OCI-LY7 (cell line): ENCODE measurements around the gene PUS7. TPM values are rescaled to one million over a fixed set of nuclear protein-coding genes. Genes with fewer than 3 reads are reported as not detected.
"Not testable (repeated sequence)": the region's sequence is repeated elsewhere in the genome, so short reads cannot be mapped to it uniquely, and the experiment has no call there.

Experiments
- BruUV-seq: library from RNA; stranded (reverse); fragments of 400-500 nt; replicated peaks from 2 replicates; lab custom pipeline; 2021; lab: Mats Ljungman, UMichigan
- CTCF ChIA-PET: fragments of 300-600 bp; sonication (Branson Sonifier 250); formaldehyde crosslinking; loops from one replicate; lab custom pipeline; 2022; ENCODE audit warnings: antibody characterized with exemption; ENCODE audit not compliant: unreplicated experiment; lab: Charles Lee
- POLR2A ChIA-PET: fragments of 300-600 bp; sonication (Branson Sonifier 250); formaldehyde crosslinking; loops from one replicate; lab custom pipeline; 2022; ENCODE audit warnings: antibody characterized with exemption; lab: Charles Lee
- DNase-seq: peaks from one replicate; pipeline ENCODE4 v3.0.0-alpha.2; 2015; ENCODE audit warnings: low spot score
- H2AFZ ChIP-seq: fragments of 200-600 bp; sonication (generic), shearing (Covaris generic); 2 replicates; pipeline ENCODE4 v1.6.1; 2014; ENCODE audit warnings: mild to moderate bottlenecking, antibody characterized with exemption, low read length, moderate library complexity
- H3K27ac ChIP-seq: fragments of 200-600 bp; sonication (generic); 2 replicates; pipeline ENCODE4 v1.5.1; 2014; ENCODE audit warnings: mixed run types, low read depth, mild to moderate bottlenecking, moderate library complexity, low read length, inconsistent platforms; ENCODE audit not compliant: poor library complexity, severe bottlenecking
- H3K36me3 ChIP-seq: fragments of 200-600 bp; sonication (generic); 2 replicates; pipeline ENCODE4 v1.6.1; 2014; ENCODE audit warnings: mild to moderate bottlenecking, antibody characterized with exemption, low read length, moderate library complexity, mixed read lengths; ENCODE audit not compliant: insufficient read depth
- H3K4me1 ChIP-seq: fragments of 200-600 bp; sonication (generic); 2 replicates; pipeline ENCODE4 v1.5.1; 2014; ENCODE audit warnings: mild to moderate bottlenecking, low read length; ENCODE audit not compliant: insufficient read depth, poor library complexity, severe bottlenecking
- H3K4me2 ChIP-seq: fragments of 200-600 bp; sonication (generic); 2 replicates; pipeline ENCODE4 v1.6.1; 2014; ENCODE audit warnings: mild to moderate bottlenecking, low read length
- H3K4me3 ChIP-seq: fragments of 200-600 bp; sonication (generic); 2 replicates; pipeline ENCODE4 v1.5.1; 2014; ENCODE audit warnings: mild to moderate bottlenecking, low read depth, low read length; ENCODE audit not compliant: poor library complexity, severe bottlenecking
- H3K79me2 ChIP-seq: fragments of 200-600 bp; sonication (generic); 2 replicates; pipeline ENCODE4 v1.6.1; 2016; ENCODE audit warnings: low read depth, mild to moderate bottlenecking, low read length, moderate library complexity, mixed read lengths; ENCODE audit not compliant: insufficient read depth
- H3K9me2 ChIP-seq: fragments of 200-600 bp; sonication (generic); 2 replicates; pipeline ENCODE4 v1.6.1; 2016; ENCODE audit warnings: mild to moderate bottlenecking, low read length, mixed read lengths; ENCODE audit not compliant: insufficient read depth
- H3K9me3 ChIP-seq: fragments of 200-600 bp; sonication (generic); 2 replicates; pipeline ENCODE4 v1.6.1; 2014; ENCODE audit warnings: mild to moderate bottlenecking, mixed run types, low read length, mixed read lengths
- H4K20me1 ChIP-seq: fragments of 200-600 bp; sonication (generic); 2 replicates; pipeline ENCODE4 v1.6.1; 2014; ENCODE audit warnings: mild to moderate bottlenecking, antibody characterized with exemption, low read length, moderate library complexity, mixed read lengths; ENCODE audit not compliant: insufficient read depth
- CTCF ChIP-seq: fragments of 200-600 bp; sonication (generic); conservative IDR thresholded peaks from 2 replicates; pipeline ENCODE4 v1.5.1; 2014; ENCODE audit warnings: mild to moderate bottlenecking, antibody characterized with exemption, low read length, moderate library complexity, mixed read lengths
- EZH2phosphoT487 ChIP-seq: fragments of 200-600 bp; sonication (generic); IDR thresholded peaks from 2 replicates; pipeline ENCODE4 v1.6.1; 2018; ENCODE audit warnings: low read depth, borderline replicate concordance, mild to moderate bottlenecking, mixed run types, antibody characterized with exemption, low read length, moderate library complexity, mixed read lengths
- intact Hi-C: fragments of 100-400 bp; cut with micrococcal nuclease; formaldehyde crosslinking; loops from one replicate; pipeline ENCODE4 v1.10.0; 2022; ENCODE audit not compliant: unreplicated experiment
- total RNA-seq, 2 experiments: library from RNA; depleted of rRNA in 1 of 2; stranded (reverse); fragments of >200 nt in 1 of 2; shearing (Covaris generic) in 1 of 2; gene quantifications; 2 replicates each; pipeline ENCODE4 v1.2.3, GENCODE V29; 2014 to 2022

The PUS7 gene
- total RNA-seq, 2 experiments from 2014 or later, result 13.7 to 19.2 TPM

GRCh38 chr7:105531792-105532671, 10.0 kb upstream of the PUS7 start, which contains the start of gene RINT1:
TSS of gene RINT1 (plus strand) at chr7:105532201. CDS start at chr7:105532316, 115 bp downstream.
- Histone ChIP-seq H3K79me2 (peaks cover 30% of the 10 kb centered on the region), H3K9me2 (no peaks in the 10 kb centered on the region), H3K4me1 (peaks cover 15% of the 10 kb centered on the region), H3K9me3 (no peaks in the 10 kb centered on the region), H3K36me3 (peaks cover 29% of the 10 kb centered on the region), H3K27ac (peak within 1 kb of the TSS; percentile 64), H3K4me2 (peak within 1 kb of the TSS; percentile 93), H3K4me3 (peak within 1 kb of the TSS; percentile 80), H2AFZ (peak within 1 kb of the TSS; percentile 95), H4K20me1 (0 out of 2 replicates have a peak, but pooled peaks cover 9% of the 10 kb centered on the region)
- ChIA-PET POLR2A (interaction anchor here (0.5 to 3.1 kb wide), 23 partner anchors 10 to 1333 kb away, joined by 3 to 33 read pairs (median 3); partner anchors contain the start of gene PUS7), CTCF (no interaction called here)
- no TSS peak for BruUV-seq
- TF ChIP-seq CTCF (peak; percentile 85), EZH2phosphoT487 (no peak)
- intact Hi-C loops, result loop anchor here (5.0 to 10.0 kb wide), 2 partner anchors 585 to 753 kb away; partner anchors contain the start of gene NAMPT
- DNase-seq, result peak; percentile 95

- Histone ChIP-seq H3K4me3 (no peak overlapping the region), H3K79me2 (peaks cover 30% of the 10 kb centered on the region), H3K9me2 (no peaks in the 10 kb centered on the region), H3K9me3 (no peaks in the 10 kb centered on the region), H3K36me3 (peaks cover 14% of the 10 kb centered on the region; the same call in 1 of the 2 replicates), H4K20me1 (0 out of 2 replicates have a peak, but pooled peaks cover 9% of the 10 kb centered on the region), H3K27ac (no peak overlapping the region), H3K4me1 (peaks cover 15% of the 10 kb centered on the region), H3K4me2 (0 out of 2 replicates have a peak overlapping the region, but pooled peaks have one; percentile 93), H2AFZ (no peak overlapping the region)
- TF ChIP-seq EZH2phosphoT487, result no peak
- CTCF ChIA-PET, result no interaction called here
- POLR2A ChIA-PET, result interaction anchor here (0.6 kb wide), 1 partner anchor 1526 kb away, joined by 3 read pairs; no protein-coding TSS in a partner anchor
- DNase-seq, result no peak
- no TSS peak for BruUV-seq
- intact Hi-C loops, result loop anchor here (5.0 to 10.0 kb wide), 2 partner anchors 583 to 754 kb away; partner anchors contain the start of gene NAMPT
Observed at GRCh38 chr7:105530546-105530945, 8.5 kb upstream of the PUS7 start.

GRCh38 chr7:105530126-105530525, 8.1 kb upstream of the PUS7 start:
- Histone ChIP-seq H3K36me3 (peaks cover 11% of the 10 kb centered on the region; the same call in 1 of the 2 replicates), H3K9me2 (no peaks in the 10 kb centered on the region), H2AFZ (no peak overlapping the region), H3K4me3 (no peak overlapping the region), H3K27ac (no peak overlapping the region), H4K20me1 (0 out of 2 replicates have a peak, but pooled peaks cover 9% of the 10 kb centered on the region), H3K79me2 (peaks cover 30% of the 10 kb centered on the region), H3K4me2 (no peak overlapping the region), H3K9me3 (no peaks in the 10 kb centered on the region), H3K4me1 (peaks cover 15% of the 10 kb centered on the region)
- TSS peak; percentile 48 for BruUV-seq
- intact Hi-C loops, result loop anchor here (5.0 to 10.0 kb wide), 2 partner anchors 583 to 755 kb away; partner anchors contain the start of gene NAMPT
- DNase-seq, result no peak
- ChIA-PET POLR2A (interaction anchor here (0.6 kb wide), 1 partner anchor 1527 kb away, joined by 3 read pairs; no protein-coding TSS in a partner anchor), CTCF (no interaction called here)
- TF ChIP-seq CTCF (no peak), EZH2phosphoT487 (no peak)

- CTCF ChIA-PET, H3K36me3 ChIP-seq, H3K9me2 ChIP-seq, BruUV-seq, H3K79me2 ChIP-seq, intact Hi-C loops, H3K4me3 ChIP-seq, H3K9me3 ChIP-seq, DNase-seq, H3K4me2 ChIP-seq, H2AFZ ChIP-seq, H4K20me1 ChIP-seq, H3K4me1 ChIP-seq, H3K27ac ChIP-seq: not testable (repeated sequence)
- POLR2A ChIA-PET, result interaction anchor here (1.1 kb wide), 1 partner anchor 512 kb away, joined by 3 read pairs; no protein-coding TSS in a partner anchor
Observed at GRCh38 chr7:105527737-105528136, 5.7 kb upstream of the PUS7 start.
